ENCODE results near the gene ATP2B2.

The ATP2B2 gene

DNA sequence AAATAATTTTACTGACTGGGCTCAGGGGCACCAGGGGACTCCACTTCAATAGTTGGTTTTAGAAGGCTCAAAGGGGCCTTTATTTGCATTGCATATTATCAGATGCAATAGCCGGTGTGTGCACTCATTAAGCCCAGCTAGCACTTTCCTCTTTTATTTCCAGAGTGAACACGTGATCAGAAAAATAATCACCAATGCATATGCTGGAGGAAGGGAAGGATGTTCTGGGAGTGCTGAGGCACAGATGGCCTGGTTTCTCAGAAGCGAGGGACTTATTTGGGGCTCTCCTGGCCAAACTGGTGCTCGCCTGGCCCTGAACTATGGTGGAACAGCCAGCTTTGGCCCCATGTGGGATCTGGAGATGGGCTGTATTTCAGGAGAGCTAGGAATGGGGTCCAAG lies 124.0 kb downstream of the ATP2B2 start:
- TF ChIP-seq ZNF274 (IDR thresholded peaks at IDR 0.05; ENCODE audit: low read depth, low read length): no peak
- no peak overlapping the region for H3K4me3 ChIP-seq (ENCODE audit: low read length)

DNA sequence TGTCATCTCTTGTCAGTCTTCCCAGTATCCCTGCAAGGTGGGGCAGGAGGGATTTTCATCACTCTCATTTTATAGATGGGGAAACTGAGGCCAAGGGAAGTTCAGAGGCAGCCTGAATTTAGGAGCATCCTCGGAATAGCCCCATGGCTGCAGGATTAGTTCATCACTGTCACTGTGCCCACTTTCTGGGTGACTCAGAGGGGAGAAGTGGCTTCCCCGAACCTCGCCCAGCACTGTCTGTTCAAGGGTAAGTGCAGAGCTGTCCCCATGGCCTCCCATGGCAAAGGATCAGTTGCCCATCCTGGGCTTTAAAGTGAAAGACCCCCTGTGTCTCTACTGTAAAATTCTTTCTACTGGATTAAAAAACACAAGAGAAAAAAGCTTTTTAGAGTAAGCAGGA lies 124.5 kb downstream of the ATP2B2 start:
- no peak for TF ChIP-seq ZNF274 (IDR thresholded peaks at IDR 0.05; ENCODE audit: low read depth, low read length)
- no peak overlapping the region for H3K4me3 ChIP-seq (ENCODE audit: low read length)

DNA sequence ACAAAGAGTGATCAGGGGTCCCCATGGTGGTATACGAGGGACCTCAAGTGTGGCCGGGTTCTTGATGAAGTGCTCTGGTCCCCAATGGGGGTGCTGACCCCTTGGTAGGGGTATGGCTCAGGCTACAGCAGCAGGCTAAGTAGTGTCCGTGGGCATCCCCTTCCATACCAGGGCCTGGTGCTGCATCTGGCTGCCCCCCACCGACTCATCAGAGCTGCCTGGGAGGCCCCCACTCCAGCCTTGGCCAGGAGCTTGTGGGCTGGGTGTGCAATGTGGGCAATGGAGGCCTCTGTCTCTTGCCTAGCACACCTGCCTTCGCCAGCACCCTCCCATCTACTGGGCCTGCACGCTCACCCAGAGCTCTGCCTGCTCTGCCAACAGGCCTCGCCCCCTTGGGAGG lies 125.4 kb downstream of the ATP2B2 start:
- no peak for TF ChIP-seq ZNF274 (IDR thresholded peaks at IDR 0.05; ENCODE audit: low read depth, low read length)
- no peak overlapping the region for H3K4me3 ChIP-seq (ENCODE audit: low read length)

DNA sequence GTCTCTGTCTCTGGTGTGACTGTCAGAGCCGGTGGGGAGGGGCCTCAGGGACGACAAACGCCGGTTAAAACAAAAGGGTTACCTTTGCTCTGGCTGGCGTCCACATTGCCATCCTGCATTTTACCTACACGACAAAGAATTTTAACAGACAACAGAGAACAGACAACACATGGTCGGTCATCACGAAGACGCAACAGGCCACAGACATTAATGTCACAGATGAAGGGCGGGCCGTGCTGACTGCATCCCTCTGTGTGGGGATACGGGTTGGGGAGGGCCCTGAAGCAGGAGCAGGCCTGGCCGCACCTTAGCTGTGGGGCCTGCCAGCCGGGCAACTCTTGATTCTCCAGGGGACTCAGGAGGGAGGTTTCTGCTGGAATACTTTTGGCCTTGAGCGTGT lies 126.2 kb downstream of the ATP2B2 start:
- no peak overlapping the region for H3K4me3 ChIP-seq (ENCODE audit: low read length)
- TF ChIP-seq ZNF274 (IDR thresholded peaks at IDR 0.05; ENCODE audit: low read depth, low read length): no peak

DNA sequence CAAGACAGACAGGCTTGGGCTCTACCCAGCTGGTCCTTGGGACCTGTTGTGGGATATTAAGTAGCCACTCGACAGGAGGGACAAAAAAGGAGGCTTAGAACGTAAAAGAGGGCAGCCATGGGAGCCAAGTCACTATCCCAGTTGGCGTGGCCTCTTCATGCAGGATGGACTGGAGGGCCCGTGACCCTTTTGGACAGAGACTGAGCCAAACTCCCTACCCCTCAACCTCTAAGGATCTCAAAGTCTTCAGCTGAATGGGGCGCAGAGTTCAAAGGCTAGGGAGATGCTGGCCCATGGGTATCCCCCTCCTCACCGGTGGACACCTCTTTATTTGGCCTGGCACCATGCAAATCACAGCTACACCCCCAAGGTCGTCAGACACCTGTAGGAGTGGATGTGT lies 126.6 kb downstream of the ATP2B2 start:
- TF ChIP-seq ZNF274 (IDR thresholded peaks at IDR 0.05; ENCODE audit: low read depth, low read length): no peak
- H3K4me3 ChIP-seq (ENCODE audit: low read length): no peak overlapping the region

DNA sequence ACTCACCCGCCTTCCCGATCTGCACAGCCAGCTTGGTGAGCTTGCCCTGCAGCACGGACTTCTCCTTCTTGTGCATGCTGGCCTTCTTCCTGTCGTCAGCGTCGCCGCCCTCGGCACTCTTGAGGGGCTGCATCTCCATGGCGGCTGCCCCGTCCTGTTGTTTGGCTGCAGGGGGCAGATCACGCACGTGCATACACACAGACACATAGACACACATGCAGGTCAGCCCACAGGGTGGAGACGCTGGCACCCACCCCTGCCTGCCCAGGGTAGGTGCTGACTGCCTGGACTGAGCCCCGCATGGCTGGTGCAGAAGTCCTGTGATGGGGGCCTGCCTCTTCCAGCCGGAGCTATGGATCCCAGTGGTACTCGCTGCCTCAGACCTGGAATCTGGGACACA lies 127.1 kb downstream of the ATP2B2 start:
- TF ChIP-seq ZNF274 (IDR thresholded peaks at IDR 0.05; ENCODE audit: low read depth, low read length): no peak

DNA sequence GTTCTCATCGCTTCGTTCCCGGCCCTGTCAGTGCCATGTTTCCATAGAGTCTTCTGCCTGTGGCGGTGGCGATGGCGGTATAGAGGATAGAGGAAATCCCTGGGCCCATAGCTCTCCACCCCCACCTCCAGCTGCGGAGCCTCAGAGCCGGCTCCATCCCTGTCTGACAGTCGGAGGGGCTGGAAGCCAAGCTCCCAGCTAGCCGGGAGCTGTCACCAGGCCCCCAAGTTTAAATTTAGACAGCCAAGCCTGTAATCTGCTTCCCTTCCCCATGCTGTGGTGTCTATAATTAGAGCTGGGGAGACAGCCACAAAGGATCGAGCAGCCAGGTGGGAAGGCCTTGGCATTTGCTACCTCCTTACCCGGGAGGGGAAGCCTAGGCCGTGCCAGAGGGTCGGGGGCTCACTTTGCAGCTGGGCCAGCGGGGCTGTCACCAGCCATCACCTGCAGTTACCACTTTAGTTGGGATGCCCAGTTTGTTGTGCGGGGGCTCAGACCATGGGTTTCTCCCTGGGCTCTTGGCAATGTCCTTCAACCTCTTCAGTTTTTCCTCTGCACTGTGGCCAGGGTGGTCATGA lies 128.1 kb downstream of the ATP2B2 start:
- no peak for TF ChIP-seq ZNF274 (IDR thresholded peaks at IDR 0.05; ENCODE audit: low read depth, low read length)
- H3K4me3 ChIP-seq (ENCODE audit: low read length): no peak overlapping the region

More for the DNA sequence above, 127.1 kb downstream of the ATP2B2 start:
- H3K4me3 ChIP-seq (ENCODE audit: low read length): no peak overlapping the region

DNA sequence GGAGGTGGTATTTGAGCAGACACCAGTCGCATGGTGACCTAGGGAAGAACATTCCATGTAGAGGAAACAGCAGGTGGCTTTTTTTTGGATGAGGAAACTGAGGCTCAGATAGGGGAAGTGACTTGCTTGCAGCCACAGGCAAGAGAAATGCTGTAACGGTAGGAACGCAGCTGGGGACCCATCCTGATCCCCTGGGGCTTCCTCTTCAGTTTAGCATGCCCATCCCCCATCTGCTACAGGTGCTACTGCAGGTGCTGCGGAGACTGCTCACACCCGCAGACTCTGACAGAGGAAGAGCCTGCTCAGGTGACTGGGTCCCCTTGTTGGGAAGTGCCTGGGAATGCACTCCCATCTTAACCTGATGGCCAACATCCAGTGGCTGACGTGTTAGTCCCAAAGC lies 129.0 kb downstream of the ATP2B2 start:
- no peak for TF ChIP-seq ZNF274 (IDR thresholded peaks at IDR 0.05; ENCODE audit: low read depth, low read length)
- H3K4me3 ChIP-seq (ENCODE audit: low read length): no peak overlapping the region

DNA sequence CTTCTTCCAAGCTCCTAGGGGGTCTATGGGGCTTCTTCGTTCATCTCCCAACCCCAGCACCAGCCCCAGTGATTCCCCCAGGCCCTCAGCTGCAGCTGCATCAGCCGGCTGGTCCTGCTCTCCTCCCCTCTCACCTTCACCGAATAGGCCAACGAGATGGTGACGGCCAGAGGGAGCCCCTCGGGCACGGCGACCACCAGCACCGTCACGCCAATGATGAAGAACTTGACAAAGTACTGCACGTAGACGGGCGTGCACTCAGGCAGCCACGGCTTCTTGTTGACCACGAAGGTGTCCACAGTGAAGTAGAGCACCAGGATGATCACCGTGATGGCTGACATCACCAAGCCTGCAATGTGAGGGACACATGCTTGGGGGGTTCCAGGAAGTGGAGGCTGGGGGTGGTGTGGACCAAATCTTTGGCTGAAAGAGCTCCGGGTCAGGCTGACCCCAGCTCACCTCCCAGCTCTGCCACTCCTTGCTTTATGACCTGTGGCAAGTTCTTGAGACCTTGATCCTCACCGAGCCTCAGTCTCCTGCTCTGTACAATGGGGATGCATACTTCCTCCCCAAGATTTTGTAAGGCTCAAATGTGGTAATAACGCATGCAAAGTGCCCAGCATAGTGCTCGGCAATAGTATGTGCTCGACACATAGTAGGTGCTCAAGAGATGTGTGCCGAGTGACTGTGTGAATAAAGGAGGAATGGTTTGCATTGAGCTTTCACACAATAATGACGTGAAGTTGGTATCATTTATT lies 129.9 kb downstream of the ATP2B2 start:
- H3K4me3 ChIP-seq (ENCODE audit: low read length): no peak overlapping the region
- no peak for TF ChIP-seq ZNF274 (IDR thresholded peaks at IDR 0.05; ENCODE audit: low read depth, low read length)

DNA sequence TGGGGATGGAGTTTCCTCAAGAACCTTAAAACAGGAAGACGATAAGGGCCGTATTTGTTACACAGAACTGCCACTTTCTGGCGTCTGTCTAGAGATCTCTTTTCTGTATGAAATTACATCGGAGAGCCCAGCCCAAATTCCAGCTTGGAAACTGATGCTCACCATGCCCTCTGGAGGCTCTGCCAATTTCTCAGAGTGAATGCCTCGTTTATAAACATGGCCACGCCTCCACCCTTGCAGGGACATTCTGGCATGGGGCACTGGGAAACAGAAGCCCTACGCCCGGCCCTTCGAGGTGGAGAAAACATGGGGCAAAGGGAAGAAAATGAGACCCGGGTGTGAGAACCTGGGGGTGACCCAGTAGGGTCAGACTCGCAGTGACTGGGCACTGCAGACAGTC lies 131.1 kb downstream of the ATP2B2 start:
- H3K4me3 ChIP-seq (ENCODE audit: low read length): no peak overlapping the region
- no peak for TF ChIP-seq ZNF274 (IDR thresholded peaks at IDR 0.05; ENCODE audit: low read depth, low read length)

DNA sequence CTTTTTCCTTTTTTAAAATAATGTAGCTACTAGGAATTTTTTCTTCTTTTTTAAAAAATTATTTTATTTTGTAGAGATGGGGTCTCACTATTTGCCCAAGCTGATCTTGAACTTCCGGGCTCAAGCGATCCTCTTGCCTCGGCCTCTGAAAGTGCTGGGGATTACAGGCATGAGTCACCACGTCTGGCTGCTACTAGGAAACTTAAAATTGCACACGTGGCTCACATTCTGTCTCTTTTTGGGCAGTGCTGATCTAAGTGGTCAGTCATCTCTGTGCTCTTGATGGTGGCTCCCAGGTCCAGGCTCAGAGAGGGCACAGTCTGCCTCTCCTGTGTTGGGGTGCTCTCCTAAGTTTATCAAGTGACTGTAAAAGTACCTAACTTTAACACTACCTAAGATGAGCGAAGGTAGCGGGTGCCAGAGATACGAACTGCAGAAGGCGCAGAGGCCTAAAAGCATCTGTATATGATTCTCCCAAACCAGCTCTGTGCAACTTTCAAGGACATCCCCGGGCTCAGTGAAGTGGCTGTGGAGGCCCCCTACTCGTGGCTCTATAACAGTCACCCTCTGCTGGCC lies 131.6 kb downstream of the ATP2B2 start:
- no peak overlapping the region for H3K4me3 ChIP-seq (ENCODE audit: low read length)
- TF ChIP-seq ZNF274 (IDR thresholded peaks at IDR 0.05; ENCODE audit: low read depth, low read length): no peak

DNA sequence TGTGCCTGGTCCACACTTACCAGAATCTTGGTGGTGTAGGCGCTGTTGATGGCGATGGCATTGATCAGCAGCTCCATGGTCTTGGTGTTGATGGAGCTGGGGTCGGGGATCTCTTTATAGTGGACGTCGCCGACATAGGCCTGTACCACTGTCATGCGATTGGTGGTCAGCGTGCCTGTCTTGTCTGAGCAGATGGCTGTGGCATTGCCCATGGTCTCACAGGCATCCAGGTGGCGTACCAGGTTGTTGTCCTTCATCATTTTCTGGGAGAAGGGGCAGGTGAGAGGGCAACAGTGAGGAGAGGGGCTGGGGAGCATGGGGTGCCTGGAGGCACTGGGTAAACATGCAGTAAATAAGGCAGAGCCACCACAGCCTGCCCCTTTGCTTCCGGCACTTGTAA lies 133.6 kb downstream of the ATP2B2 start:
- H3K4me3 ChIP-seq (ENCODE audit: low read length): no peak overlapping the region
- TF ChIP-seq ZNF274 (IDR thresholded peaks at IDR 0.05; ENCODE audit: low read depth, low read length): no peak

DNA sequence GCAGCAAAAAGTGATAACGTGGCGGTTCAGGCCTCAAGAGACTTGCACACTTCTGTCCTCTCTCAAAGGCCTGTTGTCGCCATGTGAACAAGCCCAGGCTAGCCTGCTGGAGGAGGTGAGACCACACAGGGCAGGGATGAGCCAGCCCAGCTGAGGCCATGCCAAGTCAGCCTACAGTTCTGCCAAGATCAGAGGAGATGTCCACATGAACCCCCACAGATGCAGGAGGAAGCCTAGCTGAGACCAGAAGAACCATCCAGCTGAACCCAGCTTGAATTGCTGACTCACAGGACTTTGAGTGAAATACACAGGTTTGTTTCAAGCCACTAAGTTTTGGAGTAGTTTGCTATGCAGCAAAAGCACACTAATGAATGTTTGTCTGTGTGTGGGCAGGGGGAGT lies 134.2 kb downstream of the ATP2B2 start:
- no peak for TF ChIP-seq ZNF274 (IDR thresholded peaks at IDR 0.05; ENCODE audit: low read depth, low read length)
- H3K4me3 ChIP-seq (ENCODE audit: low read length): no peak overlapping the region

DNA sequence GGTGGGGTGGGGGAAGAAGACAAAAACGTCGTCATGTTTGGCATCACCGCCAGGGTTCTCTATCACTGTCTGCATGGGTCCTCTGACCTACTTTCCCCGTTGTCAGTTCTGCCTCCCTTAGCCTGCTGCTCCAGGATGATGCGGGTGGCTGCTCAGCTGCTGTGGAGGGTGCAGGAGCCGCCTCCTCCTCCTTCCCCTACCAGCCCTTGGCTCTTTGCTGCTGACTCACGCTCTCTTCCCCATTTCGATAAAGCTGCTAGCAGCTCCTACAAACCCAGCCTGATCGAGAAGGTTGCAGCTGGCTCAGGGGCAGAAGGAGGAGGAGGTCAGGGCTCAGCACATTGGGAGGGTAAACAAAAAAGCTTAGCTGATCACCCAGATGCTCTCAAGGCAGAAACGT lies 135.0 kb downstream of the ATP2B2 start:
- no peak for TF ChIP-seq ZNF274 (IDR thresholded peaks at IDR 0.05; ENCODE audit: low read depth, low read length)
- no peak overlapping the region for H3K4me3 ChIP-seq (ENCODE audit: low read length)

DNA sequence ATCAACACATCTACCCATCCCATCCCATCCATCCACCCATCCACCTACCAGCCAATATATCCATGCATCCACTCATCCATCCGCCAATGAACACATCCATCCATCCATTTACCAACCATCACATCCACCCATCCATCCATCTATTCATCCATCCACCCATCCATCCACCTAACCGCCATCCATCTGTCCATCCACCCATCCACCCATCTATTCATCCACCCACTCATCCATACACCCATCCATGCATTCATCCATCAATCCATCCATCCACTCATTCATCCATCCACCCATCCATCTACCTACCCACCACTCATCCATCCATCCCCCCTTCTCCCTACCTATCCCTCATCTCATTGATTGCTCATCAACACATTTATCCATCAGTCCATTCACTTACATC lies 136.9 kb downstream of the ATP2B2 start:
- TF ChIP-seq ZNF274 (IDR thresholded peaks at IDR 0.05; ENCODE audit: low read depth, low read length): no peak
- H3K4me3 ChIP-seq (ENCODE audit: low read length): no peak overlapping the region
